HEK293 (cell line): Measurements from ENCODE around the gene PAK1.

Source experiments
- CTCF ChIA-PET: fragments of 350-600 bp; formaldehyde crosslinking; extraction: SDS; loops from one replicate; lab custom pipeline; 2021; ENCODE audit warnings: antibody characterized with exemption; lab: Yijun Ruan, JAX
- POLR2A ChIA-PET: fragments of 300-600 bp; formaldehyde crosslinking; extraction: SDS; loops from one replicate; lab custom pipeline; 2020; ENCODE audit warnings: antibody characterized with exemption, inconsistent platforms; lab: Yijun Ruan, JAX
- H3K27ac ChIP-seq: fragments of 200-500 bp; sonication (Bioruptor generic); 2 replicates; pipeline ENCODE4 v1.5.1; 2014; ENCODE audit warnings: low read depth, low read length, control low read depth, inconsistent platforms; ENCODE audit errors: extremely low read depth
- H3K36me3 ChIP-seq, 2 experiments: fragments of 200-500 bp in 1 of 2; sonication (Bioruptor generic) in 1 of 2; 1 replicate in 1 of 2; 2 replicates in 1 of 2; pipeline ENCODE4 v1.5.1; 2014 to 2017; ENCODE audit warnings: inconsistent platforms in 2 of 2, low read length in 2 of 2; ENCODE audit not compliant: control insufficient read depth in 2 of 2, insufficient read depth in 1 of 2
- H3K4me1 ChIP-seq: fragments of 200-500 bp; sonication (Bioruptor generic); 2 replicates; pipeline ENCODE4 v1.5.1; 2014; ENCODE audit warnings: mild to moderate bottlenecking, low read length, inconsistent platforms; ENCODE audit not compliant: control insufficient read depth, insufficient read depth
- H3K4me3 ChIP-seq: 2 replicates; pipeline ENCODE4 v1.5.1; 2011; ENCODE audit warnings: low read depth, mild to moderate bottlenecking, control low read depth, low read length, moderate library complexity
- H3K9me3 ChIP-seq: fragments of 200-500 bp; sonication (Bioruptor generic); 2 replicates; pipeline ENCODE4 v1.5.1; 2014; ENCODE audit warnings: low read depth, low read length, inconsistent platforms; ENCODE audit not compliant: control insufficient read depth, insufficient read depth
- BCL11A ChIP-seq: fragments of 450-650 bp; formaldehyde crosslinking; IDR thresholded peaks from 2 replicates; pipeline ENCODE4 v1.5.1; 2016; ENCODE audit warnings: low read depth, missing biosample characterization, missing genetic modification characterization
- GFI1B ChIP-seq: fragments of 450-650 bp; formaldehyde crosslinking; IDR thresholded peaks from 2 replicates; pipeline ENCODE4 v1.5.1; 2016; ENCODE audit warnings: missing biosample characterization, missing genetic modification characterization
- SALL2 ChIP-seq: fragments of 450-650 bp; formaldehyde crosslinking; IDR thresholded peaks from 2 replicates; pipeline ENCODE4 v1.5.0; 2017; ENCODE audit warnings: missing biosample characterization, mild to moderate bottlenecking, missing genetic modification characterization, borderline replicate concordance
- SCRT1 ChIP-seq: fragments of 450-650 bp; formaldehyde crosslinking; IDR thresholded peaks from 2 replicates; pipeline ENCODE4 v1.5.1; 2016; ENCODE audit warnings: missing biosample characterization, missing genetic modification characterization, borderline replicate concordance
- SP3 ChIP-seq: fragments of 450-650 bp; formaldehyde crosslinking; IDR thresholded peaks from 2 replicates; pipeline ENCODE4 v1.5.1; 2016; ENCODE audit warnings: missing biosample characterization, missing genetic modification characterization
- TSHZ1 ChIP-seq: fragments of 450-650 bp; formaldehyde crosslinking; IDR thresholded peaks from 2 replicates; pipeline ENCODE4 v1.5.1; 2016; ENCODE audit warnings: missing biosample characterization, missing genetic modification characterization, borderline replicate concordance
- ZBTB48 ChIP-seq: fragments of 450-650 bp; formaldehyde crosslinking; IDR thresholded peaks from 2 replicates; pipeline ENCODE4 v1.5.1; 2016; ENCODE audit warnings: missing biosample characterization, missing genetic modification characterization
- ZBTB7A ChIP-seq: fragments of 450-650 bp; formaldehyde crosslinking; IDR thresholded peaks from 2 replicates; pipeline ENCODE4 v1.5.1; 2016; ENCODE audit warnings: low read depth, missing biosample characterization, missing genetic modification characterization
- ZFP41 ChIP-seq: fragments of 450-650 bp; formaldehyde crosslinking; IDR thresholded peaks from 2 replicates; pipeline ENCODE4 v1.5.1; 2016; ENCODE audit warnings: missing biosample characterization, missing genetic modification characterization, borderline replicate concordance
- ZIC2 ChIP-seq: fragments of 450-650 bp; formaldehyde crosslinking; IDR thresholded peaks from 2 replicates; pipeline ENCODE4 v1.5.1; 2016; ENCODE audit warnings: missing biosample characterization, missing genetic modification characterization
- ZNF146 ChIP-seq: fragments of 450-650 bp; formaldehyde crosslinking; IDR thresholded peaks from 2 replicates; pipeline ENCODE4 v1.5.1; 2016; ENCODE audit warnings: missing biosample characterization, missing genetic modification characterization
- ZNF221 ChIP-seq: fragments of 450-650 bp; formaldehyde crosslinking; IDR thresholded peaks from 2 replicates; pipeline ENCODE4 v1.5.1; 2017; ENCODE audit warnings: missing biosample characterization, missing genetic modification characterization, borderline replicate concordance
- ZNF223 ChIP-seq: fragments of 450-650 bp; formaldehyde crosslinking; IDR thresholded peaks from 2 replicates; pipeline ENCODE4 v1.5.1; 2016; ENCODE audit warnings: missing biosample characterization, missing genetic modification characterization
- ZNF266 ChIP-seq: fragments of 450-650 bp; formaldehyde crosslinking; IDR thresholded peaks from 2 replicates; pipeline ENCODE4 v1.5.1; 2016; ENCODE audit warnings: missing biosample characterization, missing genetic modification characterization, low read depth
- ZNF335 ChIP-seq: fragments of 450-650 bp; formaldehyde crosslinking; conservative IDR thresholded peaks from 2 replicates; pipeline ENCODE4 v1.5.1; 2016; ENCODE audit warnings: missing biosample characterization, missing genetic modification characterization
- ZNF433 ChIP-seq: fragments of 450-650 bp; formaldehyde crosslinking; IDR thresholded peaks from 2 replicates; pipeline ENCODE4 v1.5.1; 2016; ENCODE audit warnings: missing biosample characterization, missing genetic modification characterization, low read depth
- ZNF449 ChIP-seq: fragments of 450-650 bp; formaldehyde crosslinking; IDR thresholded peaks from 2 replicates; pipeline ENCODE4 v1.5.1; 2017; ENCODE audit warnings: missing biosample characterization, mild to moderate bottlenecking, missing genetic modification characterization, moderate library complexity
- ZNF514 ChIP-seq: fragments of 450-650 bp; formaldehyde crosslinking; IDR thresholded peaks from 2 replicates; pipeline ENCODE4 v1.5.1; 2016; ENCODE audit warnings: missing biosample characterization, missing genetic modification characterization
- ZNF529 ChIP-seq: fragments of 450-650 bp; formaldehyde crosslinking; IDR thresholded peaks from 2 replicates; pipeline ENCODE4 v1.5.1; 2017; ENCODE audit warnings: missing genetic modification characterization, missing biosample characterization; ENCODE audit not compliant: insufficient replicate concordance
- ZNF670 ChIP-seq: fragments of 450-650 bp; formaldehyde crosslinking; IDR thresholded peaks from 2 replicates; pipeline ENCODE4 v1.5.1; 2016; ENCODE audit warnings: missing biosample characterization, missing genetic modification characterization, low read depth
- ZNF677 ChIP-seq: fragments of 450-650 bp; IDR thresholded peaks from 2 replicates; pipeline ENCODE4 v1.5.0; 2018; ENCODE audit warnings: missing biosample characterization, mild to moderate bottlenecking, missing genetic modification characterization, moderate library complexity
- ZNF701 ChIP-seq: fragments of 450-650 bp; formaldehyde crosslinking; IDR thresholded peaks from 2 replicates; pipeline ENCODE4 v1.5.1; 2016; ENCODE audit warnings: missing biosample characterization, missing genetic modification characterization
- ZNF704 ChIP-seq: fragments of 450-650 bp; formaldehyde crosslinking; IDR thresholded peaks from 2 replicates; pipeline ENCODE4 v1.5.1; 2016; ENCODE audit warnings: missing biosample characterization, missing genetic modification characterization
- ZNF791 ChIP-seq: fragments of 450-650 bp; formaldehyde crosslinking; IDR thresholded peaks from 2 replicates; pipeline ENCODE4 v1.5.1; 2016; ENCODE audit warnings: missing biosample characterization, missing genetic modification characterization
- ZNF830 ChIP-seq: fragments of 450-650 bp; IDR thresholded peaks from 2 replicates; pipeline ENCODE4 v1.5.0; 2018; ENCODE audit warnings: missing biosample characterization, missing genetic modification characterization, low read depth, mild to moderate bottlenecking, moderate library complexity
- ZSCAN16 ChIP-seq: fragments of 450-650 bp; formaldehyde crosslinking; IDR thresholded peaks from 2 replicates; pipeline ENCODE4 v1.5.1; 2016; ENCODE audit warnings: missing biosample characterization, missing genetic modification characterization
- ZSCAN30 ChIP-seq: fragments of 450-650 bp; IDR thresholded peaks from 2 replicates; pipeline ENCODE4 v1.5.1; 2018; ENCODE audit warnings: missing biosample characterization, mild to moderate bottlenecking, missing genetic modification characterization, moderate library complexity
- ZSCAN4 ChIP-seq: fragments of 450-650 bp; formaldehyde crosslinking; IDR thresholded peaks from 2 replicates; pipeline ENCODE4 v1.5.1; 2017; ENCODE audit warnings: missing biosample characterization, missing genetic modification characterization
- ZXDB ChIP-seq: fragments of 450-650 bp; formaldehyde crosslinking; IDR thresholded peaks from 2 replicates; pipeline ENCODE4 v1.5.1; 2016; ENCODE audit warnings: missing biosample characterization, missing genetic modification characterization

PAK1 gene

GRCh38 chr11:77446911-77447629, 26.8 kb downstream of the PAK1 start:
- Histone ChIP-seq H3K4me1 (no peaks in the 10 kb centered on the region), H3K36me3 (no peaks in the 10 kb centered on the region)
- POLR2A ChIA-PET = interaction anchor here (0.6 to 1.2 kb wide), 2 partner anchors 11 to 24 kb away, joined by 3 read pairs; no protein-coding TSS in a partner anchor
- TF ChIP-seq ZSCAN4 (tag by site-specific recombination) (no peak), ZNF704 (tag by site-specific recombination) (no peak), SCRT1 (tag by site-specific recombination) (no peak), ZIC2 (no peak), ZNF433 (tag by site-specific recombination) (no peak), ZNF529 (tag by site-specific recombination) (no peak), SALL2 (tag by site-specific recombination) (no peak), ZNF670 (tag by site-specific recombination) (no peak), TSHZ1 (tag by site-specific recombination) (no peak), ZNF146 (no peak), ZNF514 (tag by site-specific recombination) (no peak), BCL11A (tag by site-specific recombination) (no peak), ZFP41 (no peak), ZSCAN30 (tag by site-specific recombination) (no peak), ZNF701 (no peak), ZNF221 (no peak), SP3 (tag by site-specific recombination) (no peak), ZNF223 (no peak), ZBTB7A (tag by site-specific recombination) (no peak), ZNF266 (tag by site-specific recombination) (no peak)
- TF ChIP-seq, all 188 proteins: peak for 0
- Histone ChIP-seq H3K9me3 (no peaks in the 10 kb centered on the region), H3K27ac (no peak overlapping the region), H3K4me3 (no peak overlapping the region)
- CTCF ChIA-PET = interaction anchor here (0.6 to 1.4 kb wide), 7 partner anchors 22 to 320 kb away, joined by 3 to 4 read pairs (median 3); no protein-coding TSS in a partner anchor

GRCh38 chr11:77444261-77444660, 29.6 kb downstream of the PAK1 start:
- Histone ChIP-seq H3K36me3 (no peaks in the 10 kb centered on the region), H3K27ac (no peak overlapping the region), H3K4me1 (no peaks in the 10 kb centered on the region), H3K4me3 (no peak overlapping the region), H3K9me3 (no peaks in the 10 kb centered on the region)
- ChIA-PET POLR2A (interaction anchor here (0.7 kb wide), 1 partner anchor 62 kb away, joined by 8 read pairs; no protein-coding TSS in a partner anchor), CTCF (no interaction called here)
- no peak for TF ChIP-seq ZNF677 (tag by site-specific recombination)
- TF ChIP-seq ZBTB48 (tag by site-specific recombination) = no peak
- TF ChIP-seq ZNF335 = no peak
- TF ChIP-seq ZNF791 (tag by site-specific recombination) = no peak
- no peak for TF ChIP-seq ZSCAN16
- no peak for TF ChIP-seq ZNF830
- TF ChIP-seq ZNF449 (tag by site-specific recombination) = no peak
- TF ChIP-seq ZXDB = no peak
- TF ChIP-seq GFI1B (tag by site-specific recombination) = no peak
